ENCODE results near the gene FAM184A.

DNA sequence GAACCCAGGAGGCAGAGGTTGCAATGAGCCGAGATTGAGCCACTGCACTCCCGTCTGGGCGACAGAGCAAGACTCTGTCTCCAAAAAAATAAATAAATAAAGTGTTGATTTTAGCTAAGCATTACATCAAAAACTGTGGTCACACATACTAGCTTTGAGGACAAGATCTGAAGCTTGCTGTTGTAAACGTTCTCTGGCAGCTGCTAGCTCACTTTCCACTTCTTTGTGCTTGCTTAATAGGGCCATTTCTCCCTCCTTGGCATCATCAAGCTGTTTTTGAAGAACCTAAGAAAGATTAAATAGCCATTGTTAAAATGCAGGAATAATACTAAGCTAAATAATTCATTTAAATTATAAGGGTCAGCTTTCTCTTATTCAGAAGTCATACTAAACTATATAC lies 55.7 kb downstream of the FAM184A start:
- TF ChIP-seq, protein P1, sequence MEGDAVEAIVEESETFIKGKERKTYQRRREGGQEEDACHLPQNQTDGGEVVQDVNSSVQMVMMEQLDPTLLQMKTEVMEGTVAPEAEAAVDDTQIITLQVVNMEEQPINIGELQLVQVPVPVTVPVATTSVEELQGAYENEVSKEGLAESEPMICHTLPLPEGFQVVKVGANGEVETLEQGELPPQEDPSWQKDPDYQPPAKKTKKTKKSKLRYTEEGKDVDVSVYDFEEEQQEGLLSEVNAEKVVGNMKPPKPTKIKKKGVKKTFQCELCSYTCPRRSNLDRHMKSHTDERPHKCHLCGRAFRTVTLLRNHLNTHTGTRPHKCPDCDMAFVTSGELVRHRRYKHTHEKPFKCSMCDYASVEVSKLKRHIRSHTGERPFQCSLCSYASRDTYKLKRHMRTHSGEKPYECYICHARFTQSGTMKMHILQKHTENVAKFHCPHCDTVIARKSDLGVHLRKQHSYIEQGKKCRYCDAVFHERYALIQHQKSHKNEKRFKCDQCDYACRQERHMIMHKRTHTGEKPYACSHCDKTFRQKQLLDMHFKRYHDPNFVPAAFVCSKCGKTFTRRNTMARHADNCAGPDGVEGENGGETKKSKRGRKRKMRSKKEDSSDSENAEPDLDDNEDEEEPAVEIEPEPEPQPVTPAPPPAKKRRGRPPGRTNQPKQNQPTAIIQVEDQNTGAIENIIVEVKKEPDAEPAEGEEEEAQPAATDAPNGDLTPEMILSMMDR (IDR thresholded peaks at IDR 0.05), result no peak
- TF ChIP-seq POLR2A (IDR thresholded peaks at IDR 0.05) (no peak), POLR2AphosphoS5 (IDR thresholded peaks at IDR 0.05) (no peak)
